SU-DHL-6 (cell line): ENCODE measurements around the gene C13orf46.

Experiments
- H2AFZ ChIP-seq: fragments of 200-600 bp; sonication (generic); 2 replicates; pipeline ENCODE4 v1.6.1; 2014; ENCODE audit warnings: low read depth, mild to moderate bottlenecking, moderate library complexity, mixed read lengths, antibody characterized with exemption, low read length; ENCODE audit not compliant: severe bottlenecking
- H3F3A ChIP-seq: fragments of 200-600 bp; shearing (Covaris generic); 2 replicates; pipeline ENCODE4 v1.6.0; 2016; ENCODE audit warnings: antibody characterized with exemption, mild to moderate bottlenecking; ENCODE audit not compliant: insufficient read depth
- H3K27ac ChIP-seq: fragments of 200-600 bp; sonication (generic); 2 replicates; pipeline ENCODE4 v1.5.1; 2016; ENCODE audit warnings: low read depth, mild to moderate bottlenecking, low read length, moderate library complexity, mixed read lengths
- H3K27me3 ChIP-seq: fragments of 200-600 bp; sonication (generic), shearing (Covaris generic); 2 replicates; pipeline ENCODE4 v1.6.0; 2014; ENCODE audit warnings: mild to moderate bottlenecking, low read length
- H3K36me3 ChIP-seq: fragments of 200-600 bp; sonication (generic); 2 replicates; pipeline ENCODE4 v1.6.1; 2014; ENCODE audit warnings: mild to moderate bottlenecking, low read length, mixed read lengths
- H3K4me2 ChIP-seq: fragments of 300-600, 200-600 bp; shearing (Covaris generic), sonication (generic); 2 replicates; pipeline ENCODE4 v1.6.0; 2014; ENCODE audit warnings: low read length, low read depth, mild to moderate bottlenecking; ENCODE audit not compliant: poor library complexity, severe bottlenecking
- H3K4me3 ChIP-seq: fragments of 200-600 bp; sonication (generic); 2 replicates; pipeline ENCODE4 v1.5.1; 2014; ENCODE audit warnings: antibody characterized with exemption, low read length, mild to moderate bottlenecking, mixed read lengths; ENCODE audit not compliant: insufficient read depth, poor library complexity, severe bottlenecking
- H3K79me2 ChIP-seq: fragments of 200-600 bp; sonication (generic); 2 replicates; pipeline ENCODE4 v1.6.1; 2014; ENCODE audit warnings: mild to moderate bottlenecking, low read length, moderate library complexity; ENCODE audit not compliant: insufficient read depth
- H3K9ac ChIP-seq: fragments of 200-600 bp; sonication (generic); 2 replicates; pipeline ENCODE4 v1.7.0; 2014; ENCODE audit warnings: mild to moderate bottlenecking, low read length
- H3K9me2 ChIP-seq: fragments of 200-600 bp; sonication (generic); replicated peaks from 2 replicates; pipeline ENCODE4 v1.6.1; 2014; ENCODE audit warnings: low read length; ENCODE audit not compliant: insufficient read depth
- H3K9me3 ChIP-seq: fragments of 200-600 bp; sonication (generic); 2 replicates; pipeline ENCODE4 v1.6.1; 2014; ENCODE audit warnings: low read length, mixed read lengths; ENCODE audit not compliant: insufficient read depth
- H4K20me1 ChIP-seq: fragments of 200-600 bp; sonication (generic); 2 replicates; pipeline ENCODE4 v1.6.1; 2014; ENCODE audit warnings: low read depth, mild to moderate bottlenecking, antibody characterized with exemption, low read length, moderate library complexity, mixed read lengths
- EZH2phosphoT487 ChIP-seq: fragments of 200-600 bp; sonication (generic), shearing (Covaris generic); conservative IDR thresholded peaks from 2 replicates; pipeline ENCODE4 v1.6.1; 2018; ENCODE audit warnings: mild to moderate bottlenecking, antibody characterized with exemption, low read length, moderate library complexity, mixed read lengths
- TF ChIP-seq, protein P1 (sequence below): fragments of 200-600 bp; sonication (generic); IDR thresholded peaks from one replicate; pipeline ENCODE4 v1.5.1; 2017; ENCODE audit warnings: antibody characterized with exemption, mild to moderate bottlenecking, low read length, moderate library complexity; ENCODE audit not compliant: insufficient read depth, poor library complexity, severe bottlenecking

Gene C13orf46

DNA sequence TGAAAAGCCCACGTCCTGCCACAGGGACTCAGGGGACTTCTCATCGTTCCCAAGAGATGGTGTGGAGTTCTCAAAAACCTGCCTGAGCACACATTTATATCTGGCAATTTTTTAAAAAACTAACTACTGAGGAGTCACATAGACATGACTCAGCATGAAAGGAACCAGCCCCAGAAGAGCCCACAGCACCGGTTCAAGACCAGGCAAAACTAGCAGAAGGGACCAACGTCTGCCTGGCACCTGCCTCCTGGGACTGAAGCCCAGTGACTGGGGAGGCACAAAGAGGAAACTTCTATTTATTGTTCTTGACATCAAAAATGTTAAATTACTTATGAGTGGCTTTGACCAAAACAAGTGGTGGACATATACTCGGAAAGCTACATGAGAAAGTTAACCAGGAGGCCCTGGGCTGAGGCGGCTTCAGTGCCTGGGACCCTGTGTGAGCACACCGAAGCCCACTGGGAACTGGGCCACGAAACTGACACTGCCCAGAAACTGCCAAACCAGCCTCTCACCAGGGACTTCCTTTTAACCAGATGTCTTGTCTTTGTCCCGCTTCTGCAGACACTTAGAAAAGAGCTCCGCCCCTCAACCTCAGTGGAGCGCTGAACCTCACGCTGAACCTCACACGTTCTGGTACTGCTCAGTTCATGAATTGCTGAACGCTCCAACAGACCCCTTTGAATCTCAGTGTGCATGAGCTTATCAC lies 25.7 kb downstream of the C13orf46 start:
- no peaks in the 10 kb centered on the region for H3K36me3 ChIP-seq
- H3K9me3 ChIP-seq = no peaks in the 10 kb centered on the region
- H3K27ac ChIP-seq = no peak overlapping the region
- no peaks in the 10 kb centered on the region for H3K9me2 ChIP-seq
- H3F3A ChIP-seq = no peaks in the 10 kb centered on the region
- H3K79me2 ChIP-seq = no peaks in the 10 kb centered on the region
- no peaks in the 10 kb centered on the region for H4K20me1 ChIP-seq
- no peak overlapping the region for H3K4me3 ChIP-seq
- H3K4me2 ChIP-seq = no peak overlapping the region
- TF ChIP-seq, protein P1, sequence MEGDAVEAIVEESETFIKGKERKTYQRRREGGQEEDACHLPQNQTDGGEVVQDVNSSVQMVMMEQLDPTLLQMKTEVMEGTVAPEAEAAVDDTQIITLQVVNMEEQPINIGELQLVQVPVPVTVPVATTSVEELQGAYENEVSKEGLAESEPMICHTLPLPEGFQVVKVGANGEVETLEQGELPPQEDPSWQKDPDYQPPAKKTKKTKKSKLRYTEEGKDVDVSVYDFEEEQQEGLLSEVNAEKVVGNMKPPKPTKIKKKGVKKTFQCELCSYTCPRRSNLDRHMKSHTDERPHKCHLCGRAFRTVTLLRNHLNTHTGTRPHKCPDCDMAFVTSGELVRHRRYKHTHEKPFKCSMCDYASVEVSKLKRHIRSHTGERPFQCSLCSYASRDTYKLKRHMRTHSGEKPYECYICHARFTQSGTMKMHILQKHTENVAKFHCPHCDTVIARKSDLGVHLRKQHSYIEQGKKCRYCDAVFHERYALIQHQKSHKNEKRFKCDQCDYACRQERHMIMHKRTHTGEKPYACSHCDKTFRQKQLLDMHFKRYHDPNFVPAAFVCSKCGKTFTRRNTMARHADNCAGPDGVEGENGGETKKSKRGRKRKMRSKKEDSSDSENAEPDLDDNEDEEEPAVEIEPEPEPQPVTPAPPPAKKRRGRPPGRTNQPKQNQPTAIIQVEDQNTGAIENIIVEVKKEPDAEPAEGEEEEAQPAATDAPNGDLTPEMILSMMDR = no peak
- no peak for TF ChIP-seq EZH2phosphoT487
- no peak overlapping the region for H3K9ac ChIP-seq
- no peak overlapping the region for H2AFZ ChIP-seq
- H3K27me3 ChIP-seq = no peaks in the 10 kb centered on the region

DNA sequence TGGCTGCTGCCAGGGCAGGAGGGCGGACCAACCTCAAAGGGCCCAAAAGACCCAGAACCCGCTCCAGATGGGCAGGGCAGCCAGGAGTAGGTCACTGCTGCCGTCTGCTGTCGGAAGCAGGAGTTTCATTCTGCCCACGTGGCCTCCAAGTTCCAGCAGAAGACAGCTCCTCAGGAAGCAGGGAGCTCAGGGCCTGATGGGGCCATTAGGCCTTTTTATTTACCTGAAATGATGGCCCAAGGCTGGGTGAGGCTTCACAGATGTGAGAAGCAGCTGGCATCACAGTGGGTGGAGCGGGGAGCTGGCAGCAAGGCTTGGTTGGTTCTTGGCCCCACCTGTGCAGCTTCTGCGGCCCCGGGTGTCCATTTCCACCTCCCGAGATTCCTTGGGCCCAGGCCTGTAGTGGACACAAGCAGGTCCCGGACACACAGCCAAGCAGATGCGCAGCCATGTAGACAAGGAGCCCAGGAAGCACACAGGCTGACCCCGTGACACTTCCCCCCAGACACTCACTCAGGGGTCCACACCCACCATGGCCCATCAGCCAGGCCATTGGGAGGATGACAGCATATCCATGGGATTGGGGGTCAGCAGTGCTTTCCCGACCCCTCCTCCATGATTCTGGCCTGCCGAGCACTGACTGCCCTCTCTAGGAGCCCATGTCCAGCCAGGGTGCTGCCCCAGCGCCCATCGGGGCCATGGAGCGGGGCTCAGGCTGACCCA lies 26.4 kb downstream of the C13orf46 start:
- H3K9ac ChIP-seq = no peak overlapping the region
- no peaks in the 10 kb centered on the region for H3K36me3 ChIP-seq
- no peaks in the 10 kb centered on the region for H3K9me2 ChIP-seq
- H2AFZ ChIP-seq = no peak overlapping the region
- no peaks in the 10 kb centered on the region for H4K20me1 ChIP-seq
- H3K79me2 ChIP-seq = no peaks in the 10 kb centered on the region
- H3K27me3 ChIP-seq = no peaks in the 10 kb centered on the region
- H3F3A ChIP-seq = no peaks in the 10 kb centered on the region
- H3K27ac ChIP-seq = no peak overlapping the region
- H3K4me3 ChIP-seq = no peak overlapping the region
- H3K4me2 ChIP-seq = no peak overlapping the region
- no peak for TF ChIP-seq EZH2phosphoT487
- TF ChIP-seq, protein P1 = no peak
- no peaks in the 10 kb centered on the region for H3K9me3 ChIP-seq

DNA sequence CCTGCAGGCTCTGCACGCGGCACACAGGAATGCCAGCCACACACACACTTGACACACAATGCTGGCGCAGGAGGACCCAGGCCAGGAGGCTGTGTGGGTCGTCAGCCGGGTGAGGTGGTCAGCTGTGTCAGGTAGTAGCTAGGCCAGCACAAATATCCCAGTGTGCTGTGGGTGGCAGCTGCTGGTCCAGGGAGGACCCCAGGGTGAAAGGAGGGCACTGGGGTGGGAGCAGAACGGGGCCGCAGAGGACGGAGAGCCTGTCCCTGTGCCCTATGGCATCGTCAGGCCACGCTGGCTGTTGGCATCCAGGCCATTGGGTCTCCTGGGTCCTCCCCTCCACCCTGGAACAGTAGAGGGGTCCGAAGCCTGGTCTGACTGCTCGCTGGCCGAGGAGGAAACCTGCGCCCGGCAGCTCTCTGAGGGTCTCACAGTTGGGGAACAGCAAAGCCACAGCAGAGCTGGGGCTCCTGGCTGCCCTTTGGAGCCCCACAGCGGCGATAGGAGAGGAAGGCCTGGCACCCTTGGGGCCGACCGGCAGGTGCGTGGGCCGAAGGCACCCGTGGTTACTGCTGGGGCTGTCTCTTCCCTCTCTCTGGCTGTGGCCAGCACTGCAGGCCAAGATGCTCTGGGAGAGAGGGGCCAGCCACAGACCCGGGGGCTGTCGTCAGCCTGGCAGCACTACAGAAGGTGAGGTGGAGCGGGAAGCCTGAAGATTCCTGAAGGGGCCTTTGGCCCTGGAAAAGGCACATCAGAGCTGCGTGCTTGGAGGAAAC lies 27.3 kb downstream of the C13orf46 start:
- Histone ChIP-seq H3F3A (no peaks in the 10 kb centered on the region), H3K36me3 (no peaks in the 10 kb centered on the region), H3K79me2 (no peaks in the 10 kb centered on the region), H3K27ac (no peak overlapping the region), H3K9me3 (no peaks in the 10 kb centered on the region), H3K4me3 (no peak overlapping the region), H3K9ac (no peak overlapping the region), H3K4me2 (no peak overlapping the region), H3K9me2 (no peaks in the 10 kb centered on the region), H3K27me3 (no peaks in the 10 kb centered on the region), H2AFZ (no peak overlapping the region), H4K20me1 (no peaks in the 10 kb centered on the region)
- no peak for TF ChIP-seq EZH2phosphoT487
- TF ChIP-seq, protein P1 = no peak
